ENCODE results near the gene SRR.
"Not testable (repeated sequence)": the region's sequence is repeated elsewhere in the genome, so short reads cannot be mapped to it uniquely, and the experiment has no call there.

Gene SRR, protein sequence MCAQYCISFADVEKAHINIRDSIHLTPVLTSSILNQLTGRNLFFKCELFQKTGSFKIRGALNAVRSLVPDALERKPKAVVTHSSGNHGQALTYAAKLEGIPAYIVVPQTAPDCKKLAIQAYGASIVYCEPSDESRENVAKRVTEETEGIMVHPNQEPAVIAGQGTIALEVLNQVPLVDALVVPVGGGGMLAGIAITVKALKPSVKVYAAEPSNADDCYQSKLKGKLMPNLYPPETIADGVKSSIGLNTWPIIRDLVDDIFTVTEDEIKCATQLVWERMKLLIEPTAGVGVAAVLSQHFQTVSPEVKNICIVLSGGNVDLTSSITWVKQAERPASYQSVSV

DNA sequence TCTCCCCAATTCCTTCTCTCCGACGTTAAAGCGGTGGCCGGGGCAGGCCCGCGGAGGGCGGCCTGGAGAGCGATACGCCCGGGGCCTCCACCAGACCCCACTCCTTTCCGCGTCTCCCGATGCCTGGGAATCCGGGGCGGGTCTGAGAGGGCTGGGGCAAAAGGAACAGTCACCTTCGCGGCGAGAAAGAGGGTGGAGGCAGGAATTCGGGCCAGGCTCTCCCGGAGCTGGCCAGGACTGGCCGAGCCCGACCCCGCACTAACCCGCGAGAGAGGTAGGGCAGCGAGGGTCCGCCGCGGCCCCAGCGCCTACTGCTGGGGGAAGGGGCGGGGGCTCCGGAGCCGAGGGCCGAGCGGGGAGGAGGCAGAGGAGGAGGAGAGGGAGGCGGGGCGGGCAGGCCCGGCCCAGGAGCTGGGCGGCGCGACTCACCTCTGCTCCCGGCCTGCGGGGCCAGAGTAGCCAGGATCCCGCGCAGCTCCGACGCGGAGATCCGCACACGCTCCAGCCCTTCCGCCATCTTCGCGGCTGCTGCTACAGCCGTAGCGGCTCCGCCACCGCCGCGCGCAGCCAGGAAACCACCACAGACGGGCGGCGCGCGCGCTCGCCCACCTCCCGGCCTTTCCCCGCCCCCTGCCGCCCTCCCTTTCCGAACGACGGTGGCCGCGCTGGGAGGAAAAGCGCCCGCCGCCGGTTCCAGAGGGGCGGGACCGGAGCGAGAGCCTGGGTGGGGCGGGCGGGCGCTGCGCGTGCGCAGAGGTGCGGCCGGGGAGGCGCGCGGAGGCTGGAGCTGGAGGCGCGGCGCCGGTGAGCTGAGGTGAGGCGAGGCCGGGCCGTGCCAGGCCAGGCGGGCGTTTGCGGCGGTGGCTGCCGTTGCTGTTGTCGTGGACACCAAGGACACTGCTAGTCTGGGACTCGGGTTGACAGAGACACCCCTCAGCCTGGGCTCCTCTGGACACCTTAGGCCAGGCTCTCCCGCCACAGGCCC, at the start of gene SRR, which contains the start of gene SMG6:
TSS of gene SRR (plus strand) at position 747 of the 985 bp plus-strand sequence. CDS start 11,611 bp downstream, outside the sequence.
TSS of gene SMG6 (minus strand) at position 582 of the 985 bp plus-strand sequence. CDS start at position 517, 65 bp downstream.
- DNase-seq (ENCODE audit: low read depth in 1 of 2, low spot score in 1 of 2), result peak; percentile 93 to 94

DNA sequence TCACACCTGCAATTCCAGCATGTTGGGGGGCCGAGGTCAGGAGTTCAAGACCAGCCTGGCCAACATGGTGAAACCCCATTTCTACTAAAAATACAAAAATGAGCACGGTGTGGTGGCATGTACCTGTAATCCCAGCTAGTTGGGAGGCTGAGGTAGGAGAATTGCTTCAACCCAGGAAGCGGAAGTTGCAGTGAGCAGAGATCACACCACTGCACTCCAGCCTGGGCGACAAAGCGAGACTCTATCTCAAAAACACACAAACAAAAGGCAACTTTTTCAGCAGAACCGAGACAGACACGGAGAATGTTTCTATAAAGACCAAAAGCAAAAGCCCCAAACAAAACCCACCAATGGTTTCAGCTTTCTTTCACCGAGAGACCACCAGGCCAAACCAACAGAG, 44.9 kb upstream of the SRR start:
- not testable (repeated sequence) for DNase-seq (ENCODE audit: low read depth in 1 of 2, low spot score in 1 of 2)

DNA sequence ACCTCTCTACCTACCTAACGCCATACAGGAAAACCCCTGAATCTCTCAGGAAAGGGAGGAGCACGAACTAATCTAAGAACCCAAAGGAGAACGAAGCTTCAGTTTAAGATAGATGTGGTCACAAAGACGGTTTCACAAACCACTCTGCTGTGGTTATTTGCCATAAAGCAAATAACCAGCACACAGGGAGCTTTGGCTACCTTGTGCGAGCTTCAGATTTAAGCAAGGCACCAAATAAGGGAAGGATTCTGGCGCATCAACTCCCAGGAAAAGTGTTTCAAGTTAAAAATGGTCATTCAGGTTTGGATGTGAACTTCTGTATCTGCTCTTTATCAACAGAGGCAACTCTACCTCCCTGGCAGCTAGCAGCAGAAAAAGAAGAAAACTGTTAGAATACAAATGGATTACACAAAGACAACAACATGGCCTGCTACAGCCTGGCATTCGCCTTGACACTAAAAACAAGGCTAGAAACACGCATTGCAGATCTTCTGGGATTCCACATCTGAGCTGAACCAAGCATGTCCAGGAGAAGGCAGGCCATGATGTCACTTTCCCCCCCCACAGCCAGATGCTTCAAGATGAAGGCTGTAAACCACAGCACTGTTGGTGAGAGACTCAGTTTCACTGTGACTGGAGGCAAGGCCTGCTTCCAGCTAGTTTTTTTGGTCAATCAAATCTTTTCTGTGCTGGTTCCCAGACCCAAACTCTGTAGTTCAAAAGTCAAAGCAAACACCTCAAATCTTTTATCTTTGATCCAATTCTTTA, 43.8 kb upstream of the SRR start:
- DNase-seq (ENCODE audit: low read depth in 1 of 2, low spot score in 1 of 2), result peak; percentile 8 to 35

DNA sequence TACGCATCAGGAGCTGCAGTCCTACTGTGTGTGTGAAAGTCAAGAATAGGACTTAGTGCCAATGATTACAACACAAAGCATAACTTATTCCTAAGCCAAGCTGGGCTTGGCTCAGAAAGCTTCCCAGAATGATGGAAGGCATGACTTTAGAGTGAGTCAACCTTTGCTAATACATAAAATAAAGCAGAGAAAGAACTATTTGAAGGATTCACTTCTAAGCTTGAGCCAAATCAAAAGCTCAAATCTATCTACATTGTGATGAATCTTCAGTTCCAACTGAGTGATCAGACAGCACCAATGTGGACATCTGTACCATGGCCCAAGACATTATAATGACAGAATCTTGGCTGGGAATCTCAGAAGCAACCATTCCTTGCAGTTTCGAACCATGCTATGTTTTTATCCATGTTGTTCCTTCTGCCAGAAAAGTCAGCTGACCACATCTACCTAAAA, 41.6 kb upstream of the SRR start:
- DNase-seq (ENCODE audit: low read depth in 1 of 2, low spot score in 1 of 2), result no peak

DNA sequence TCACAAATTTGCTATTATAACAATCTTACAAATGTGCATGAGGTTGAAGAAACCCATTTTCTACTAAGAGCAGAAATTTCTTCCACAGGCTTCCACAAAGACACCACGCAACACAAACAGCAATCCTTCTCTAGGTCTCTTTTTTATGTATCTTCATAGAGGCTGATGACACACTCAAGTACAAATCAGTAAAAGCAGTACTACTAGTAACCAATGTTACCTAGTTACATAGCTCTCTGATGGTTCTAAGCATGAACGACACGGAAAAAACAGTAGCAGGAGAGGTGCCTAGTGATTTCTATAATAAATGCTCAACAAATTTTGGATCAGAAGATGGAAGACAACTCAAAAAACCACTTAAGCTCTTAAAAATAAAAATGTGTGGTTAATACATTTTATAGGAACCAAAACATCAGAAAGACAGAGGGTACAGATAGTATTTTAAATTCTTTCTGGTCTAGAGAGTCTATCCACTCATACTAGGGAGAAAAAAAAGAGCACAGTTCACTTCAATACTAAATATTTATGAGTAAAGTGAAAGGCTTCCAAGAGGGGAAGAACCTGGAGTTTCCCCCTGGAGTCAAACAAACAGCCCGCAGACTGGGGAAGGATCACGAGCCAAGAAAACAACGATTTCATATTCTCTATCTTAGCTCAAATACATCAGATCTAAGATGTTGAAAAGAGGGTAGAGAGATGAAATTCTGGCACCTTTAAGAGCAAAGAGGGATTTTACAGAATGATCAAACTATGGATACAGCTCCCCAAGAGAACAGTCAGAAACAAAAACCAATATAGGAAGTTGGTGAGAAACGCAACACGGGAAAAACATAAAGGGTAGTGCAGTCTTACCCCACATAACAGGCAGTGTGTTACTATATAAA, 40.3 kb upstream of the SRR start:
- no peak for DNase-seq (ENCODE audit: low read depth in 1 of 2, low spot score in 1 of 2)

DNA sequence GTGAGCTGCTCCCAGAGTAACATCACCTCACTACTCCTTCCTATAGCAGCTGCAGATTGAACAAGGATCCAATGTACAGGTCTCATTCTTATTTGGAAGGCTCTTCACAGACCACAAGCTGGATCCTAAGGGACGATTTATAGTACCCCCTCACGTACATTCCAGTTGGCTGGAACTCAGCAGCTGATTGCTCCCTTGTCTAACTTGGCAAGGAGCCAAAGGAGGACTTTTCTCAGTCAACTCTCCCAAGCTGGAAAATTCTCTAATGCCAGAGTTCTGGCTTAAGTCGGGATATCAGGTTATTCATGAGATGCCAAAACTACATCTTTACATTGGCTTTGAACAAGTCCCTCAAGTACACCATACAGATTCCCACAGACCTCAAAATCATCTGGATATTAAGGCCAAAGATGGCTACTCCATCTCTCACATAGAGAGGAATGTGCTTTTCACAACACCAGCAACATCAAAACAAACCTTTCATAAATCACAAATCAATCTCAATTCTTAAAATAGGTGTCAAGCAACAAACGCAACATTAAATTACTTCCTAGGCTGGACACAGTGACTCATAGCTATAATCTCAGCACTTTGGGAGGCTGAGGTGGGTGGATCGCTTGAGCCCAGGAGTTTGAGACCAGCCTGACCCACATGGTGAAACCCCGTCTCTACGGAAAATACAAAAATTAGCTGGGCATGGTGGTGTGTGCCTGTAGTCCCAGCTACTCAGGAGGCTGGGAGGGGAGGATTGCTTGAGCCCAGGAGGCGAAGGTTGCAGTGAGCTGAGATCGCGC, 39.5 kb upstream of the SRR start:
- no peak for DNase-seq (ENCODE audit: low read depth in 1 of 2, low spot score in 1 of 2)

DNA sequence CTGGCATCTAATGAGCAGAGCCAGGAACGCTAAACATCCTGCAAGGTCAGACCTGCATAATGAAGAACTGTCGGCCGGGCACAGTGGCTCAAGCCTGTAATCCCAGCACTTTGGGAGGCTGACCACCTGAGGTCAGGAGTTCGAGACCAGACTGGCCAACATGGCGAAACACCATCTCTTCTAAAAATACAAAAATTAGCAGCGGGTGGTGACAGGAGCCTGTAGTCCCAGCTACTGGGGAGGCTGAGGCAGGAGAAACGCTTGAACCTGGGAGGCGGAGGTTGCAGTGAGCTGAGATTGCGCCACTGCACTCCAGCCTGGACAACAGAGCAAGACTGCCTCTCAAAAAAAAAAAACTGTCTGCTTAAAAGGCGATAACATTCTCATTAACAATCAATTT, 38.6 kb upstream of the SRR start:
- not testable (repeated sequence) for DNase-seq (ENCODE audit: low read depth in 1 of 2, low spot score in 1 of 2)

DNA sequence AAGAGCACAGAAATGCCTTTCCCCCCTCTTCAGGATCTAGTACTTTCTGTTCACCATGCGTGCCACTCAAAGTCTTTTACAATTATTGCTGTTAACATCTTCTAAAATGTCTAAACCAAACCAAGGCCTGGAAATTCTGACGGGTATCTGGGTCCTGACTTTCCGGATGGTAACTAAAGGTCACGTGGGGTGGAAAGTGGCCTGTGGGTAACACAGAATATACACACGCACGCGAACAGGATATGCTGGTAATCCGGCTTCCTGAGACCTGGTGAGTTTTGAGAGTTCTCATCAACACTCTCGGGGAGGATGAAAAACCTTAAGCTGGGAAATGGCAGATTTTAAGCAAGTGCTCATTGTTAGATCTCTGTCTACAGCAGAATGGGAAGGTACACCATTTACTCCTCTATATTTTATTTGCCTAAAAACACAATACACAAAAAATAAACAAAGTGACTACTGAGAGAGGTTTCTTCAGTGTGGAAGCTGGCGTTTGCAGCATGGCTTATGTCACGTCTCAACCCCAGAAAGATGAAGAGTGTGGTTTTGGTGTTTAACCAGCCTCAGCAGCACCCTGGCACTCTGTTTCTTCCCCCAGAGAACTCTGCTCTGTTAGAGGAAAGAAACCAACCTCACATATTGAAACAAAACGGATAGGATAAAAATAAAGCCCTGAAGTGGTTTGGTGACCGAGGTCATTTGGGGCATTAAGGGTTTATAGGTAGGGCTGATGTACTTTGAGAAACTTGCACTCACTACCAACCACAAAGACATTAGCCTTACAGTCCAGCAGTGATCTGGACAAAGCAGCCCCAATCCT, 37.5 kb upstream of the SRR start:
- DNase-seq (ENCODE audit: low read depth in 1 of 2, low spot score in 1 of 2), result peak; percentile 34 to 68

DNA sequence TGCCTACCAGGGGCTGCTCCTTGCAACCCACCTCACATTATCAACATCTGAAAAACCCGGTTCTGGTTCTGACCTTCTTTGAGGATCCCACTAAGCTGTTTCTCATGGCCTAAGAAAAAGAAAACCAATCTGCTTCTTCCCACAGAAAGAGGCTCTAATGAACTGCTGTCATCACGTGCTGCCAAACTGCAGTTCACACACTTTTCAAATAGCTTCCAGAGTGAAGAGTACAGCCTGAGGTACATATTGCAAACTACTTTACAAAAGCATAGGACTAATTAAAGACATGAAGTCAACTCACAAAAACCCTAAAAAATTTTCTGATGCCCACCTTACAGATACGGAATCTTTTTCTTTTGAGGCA, 36.9 kb upstream of the SRR start:
- DNase-seq (ENCODE audit: low read depth in 1 of 2, low spot score in 1 of 2), result no peak

DNA sequence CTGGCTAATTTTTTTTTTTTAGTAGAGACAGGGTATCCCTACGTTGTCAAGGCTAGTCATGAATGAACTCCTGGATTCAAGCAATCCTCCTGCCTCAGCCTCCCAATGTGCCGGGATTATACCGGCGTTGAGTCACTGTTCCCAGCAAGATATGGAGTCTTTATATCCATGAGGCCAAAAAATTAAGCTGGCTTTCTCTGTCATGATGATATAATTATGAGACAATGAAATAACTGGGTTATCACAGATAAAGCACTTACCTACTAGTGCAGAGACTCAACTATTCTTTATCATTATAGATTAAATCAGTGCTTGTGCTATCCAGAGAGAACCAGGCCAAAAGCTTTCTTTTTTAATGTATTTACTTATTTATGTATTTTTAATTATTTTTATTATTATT, 36.4 kb upstream of the SRR start:
- no peak for DNase-seq (ENCODE audit: low read depth in 1 of 2, low spot score in 1 of 2)

DNA sequence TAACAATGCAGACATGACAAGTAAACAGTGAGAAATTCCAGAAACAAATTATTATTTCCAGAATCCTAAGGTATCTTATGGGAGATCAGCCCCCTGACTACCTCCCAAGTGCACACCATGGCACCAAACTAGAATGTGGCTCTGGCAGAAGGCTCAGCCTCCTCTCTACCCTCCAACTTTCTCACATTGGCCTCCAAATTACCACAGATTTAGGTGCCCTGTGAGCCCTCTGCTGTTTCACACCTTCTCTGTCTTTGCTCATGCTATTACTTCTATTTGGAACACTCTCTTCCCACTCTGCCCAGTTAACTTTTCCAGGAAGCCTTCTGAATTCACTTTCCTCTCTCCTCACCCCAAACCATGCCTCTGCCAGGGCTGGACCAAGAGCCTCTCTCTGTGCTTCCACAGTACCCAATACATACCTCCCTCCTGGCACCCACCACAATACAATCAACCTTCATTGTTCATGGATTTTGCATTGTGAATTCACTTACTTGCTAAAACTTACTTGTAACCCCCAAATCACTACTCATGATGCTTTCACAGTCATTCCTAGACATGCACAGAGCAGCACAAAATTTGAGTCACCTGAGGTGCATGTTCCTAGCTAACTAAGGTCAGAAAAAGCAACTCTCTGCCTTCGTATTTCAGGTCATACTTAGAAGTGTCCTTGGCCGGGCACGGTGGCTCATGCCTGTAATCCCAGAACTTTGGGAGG, 31.6 kb upstream of the SRR start:
- no peak for DNase-seq (ENCODE audit: low read depth in 1 of 2, low spot score in 1 of 2)

DNA sequence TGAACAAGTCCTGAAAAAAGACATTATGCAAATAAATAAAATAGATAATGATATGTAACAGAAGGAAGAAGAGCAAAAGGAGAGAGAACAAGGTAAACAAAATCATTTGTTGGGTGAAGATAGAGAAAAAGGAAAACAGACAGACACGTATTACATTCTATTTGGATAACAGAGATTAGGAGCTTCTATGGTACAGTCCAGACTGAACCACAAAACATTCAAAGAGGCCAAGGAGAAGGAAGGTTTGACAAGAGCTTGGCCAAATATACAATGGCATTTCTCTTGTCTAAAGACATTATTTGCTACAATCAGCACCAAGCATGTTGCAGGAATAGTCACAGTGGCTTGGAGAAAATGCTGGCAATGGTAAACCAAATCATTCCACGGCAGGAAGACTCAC, 29.3 kb upstream of the SRR start:
- no peak for DNase-seq (ENCODE audit: low read depth in 1 of 2, low spot score in 1 of 2)

DNA sequence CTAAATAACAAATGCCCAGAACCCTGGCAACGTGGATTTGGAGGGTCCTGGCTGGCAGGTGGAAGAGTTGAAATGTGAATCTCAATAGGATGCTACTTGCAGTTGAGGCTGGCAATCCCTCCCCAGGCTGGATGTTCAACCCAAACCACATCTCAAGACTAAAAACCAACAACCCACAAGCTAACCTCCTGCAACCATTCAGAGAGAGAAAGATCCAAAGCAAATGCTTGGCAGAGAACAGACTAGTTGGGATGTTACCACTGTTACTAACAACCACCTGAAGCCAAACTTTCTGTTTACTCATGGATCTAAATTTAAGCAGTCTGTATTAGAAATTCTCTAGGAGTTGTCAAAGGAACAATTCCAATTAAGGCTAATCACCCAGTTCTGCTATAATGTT, 28.0 kb upstream of the SRR start:
- no peak for DNase-seq (ENCODE audit: low read depth in 1 of 2, low spot score in 1 of 2)

DNA sequence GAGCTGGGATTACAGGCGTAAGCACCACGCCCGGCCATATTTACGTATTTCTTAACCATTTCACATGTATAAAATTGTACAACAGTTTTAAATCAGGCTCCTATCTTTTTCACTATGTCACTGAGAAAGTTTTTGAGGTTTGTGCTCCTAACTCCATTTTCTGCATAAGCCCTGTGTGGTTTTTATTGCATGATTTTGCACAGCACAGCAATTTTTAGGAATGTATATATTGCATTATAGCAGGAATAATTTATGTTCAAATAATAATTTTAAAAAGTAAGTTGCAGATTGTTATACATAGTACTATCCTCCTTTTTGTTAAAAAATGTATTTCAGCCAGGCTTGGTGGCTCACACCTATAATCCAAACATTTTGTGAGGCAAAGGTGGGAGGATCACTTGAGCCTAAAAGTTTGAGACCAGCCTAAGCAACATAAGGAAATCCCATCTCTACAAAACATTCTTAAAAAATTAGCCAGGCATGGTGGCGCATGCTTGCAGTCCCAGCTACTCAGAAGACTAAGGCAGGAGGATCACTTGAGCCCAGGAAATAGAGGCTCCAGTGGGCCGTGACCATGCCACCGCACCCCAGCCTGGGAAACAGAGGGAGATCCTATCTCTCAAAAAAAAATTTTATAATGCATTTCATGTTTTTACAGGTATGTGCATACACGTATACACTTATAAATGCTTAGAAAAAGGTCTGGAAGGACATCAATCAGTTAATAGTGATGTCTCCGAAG, 26.1 kb upstream of the SRR start:
- no peak for DNase-seq (ENCODE audit: low read depth in 1 of 2, low spot score in 1 of 2)

DNA sequence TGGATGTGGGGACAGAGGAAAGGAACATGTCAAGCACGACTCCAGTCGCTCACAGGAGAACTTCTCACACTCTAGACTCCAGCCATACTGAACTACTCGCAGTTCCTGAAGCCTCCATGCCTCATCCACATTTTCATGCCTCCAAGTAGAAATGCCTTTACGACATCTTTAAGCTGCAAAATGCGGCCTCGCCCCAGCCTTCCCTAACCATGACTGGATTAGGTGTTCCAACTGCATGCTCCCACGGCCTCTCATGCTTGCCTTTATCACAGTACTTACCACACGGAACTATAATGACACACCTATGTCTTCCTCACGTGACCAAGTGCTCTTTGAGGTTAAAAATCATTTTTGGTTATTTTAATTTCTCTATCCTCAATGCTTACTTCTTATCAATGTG, 24.0 kb upstream of the SRR start:
- DNase-seq (ENCODE audit: low read depth in 1 of 2, low spot score in 1 of 2), result no peak

DNA sequence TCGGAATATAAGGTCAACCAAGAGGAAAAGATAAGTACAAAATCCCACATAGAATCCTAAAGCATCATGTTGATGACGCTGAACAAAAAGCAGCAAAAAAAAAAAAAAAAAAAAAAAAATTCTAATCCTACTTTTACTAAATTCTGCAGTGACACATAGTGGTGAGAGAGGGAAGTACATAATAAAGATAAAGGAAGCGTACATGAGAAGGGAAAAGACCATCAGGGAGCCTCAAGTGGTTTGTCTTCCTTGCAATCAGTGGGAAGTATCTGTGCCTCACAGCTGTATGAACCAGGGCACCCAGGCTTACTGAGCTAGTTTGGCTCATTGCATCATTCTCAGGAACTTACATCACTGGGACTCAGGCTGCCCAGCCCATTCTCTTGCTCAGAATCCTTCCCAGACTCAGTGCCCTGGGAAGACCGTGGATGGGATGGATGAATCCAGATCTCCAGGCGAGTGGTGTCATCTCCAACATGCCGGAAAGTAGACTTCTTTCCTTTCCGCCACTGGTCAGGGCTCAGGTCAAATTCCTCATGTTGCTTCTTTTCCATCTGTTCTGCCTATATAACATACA, 21.4 kb upstream of the SRR start:
- no peak for DNase-seq (ENCODE audit: low read depth in 1 of 2, low spot score in 1 of 2)

DNA sequence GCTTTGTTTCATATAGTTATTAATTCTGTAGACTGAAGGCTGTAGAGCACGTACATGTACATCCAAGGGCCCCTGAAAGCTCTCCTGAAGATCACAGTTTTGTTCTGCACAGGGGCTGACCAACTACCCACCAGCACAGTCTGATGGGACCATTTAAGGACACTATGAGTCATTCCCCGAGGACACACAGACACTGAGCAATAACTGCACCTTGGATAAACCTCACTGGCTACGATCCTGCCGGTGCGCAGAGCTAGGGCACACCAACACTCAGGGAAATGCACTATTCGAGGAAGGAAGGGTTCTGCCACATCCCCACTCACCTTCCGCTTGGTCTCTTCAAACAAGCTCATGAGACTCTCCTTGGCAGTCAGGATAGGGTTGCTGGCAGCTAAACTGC, 20.4 kb upstream of the SRR start:
- no peak for DNase-seq (ENCODE audit: low read depth in 1 of 2, low spot score in 1 of 2)
